RKO (cell line): ENCODE results near the gene NR6A1.

Experiments used
- DNase-seq: peaks from one replicate; pipeline ENCODE4 v3.0.0-alpha.2; 2016; ENCODE audit warnings: low spot score

Gene NR6A1

GRCh38 chr9:124724415-124725067 lies 46.6 kb downstream of the NR6A1 start:
- no peak for DNase-seq

- DNase-seq = no peak
Measured at GRCh38 chr9:124723352-124723751, 47.8 kb downstream of the NR6A1 start.

- no peak for DNase-seq
Measured at GRCh38 chr9:124721109-124721906, 49.8 kb downstream of the NR6A1 start.

- no peak for DNase-seq
Measured at GRCh38 chr9:124720429-124721108, 50.5 kb downstream of the NR6A1 start.

GRCh38 chr9:124718928-124719327 lies 52.2 kb downstream of the NR6A1 start:
- DNase-seq = no peak

GRCh38 chr9:124717597-124717996 lies 53.5 kb downstream of the NR6A1 start:
- DNase-seq = no peak

- peak; percentile 95 for DNase-seq
Measured at GRCh38 chr9:124716808-124717207, 54.3 kb downstream of the NR6A1 start.

GRCh38 chr9:124710766-124711165 lies 60.3 kb downstream of the NR6A1 start:
- no peak for DNase-seq

GRCh38 chr9:124709292-124709690 lies 61.8 kb downstream of the NR6A1 start:
- no peak for DNase-seq

- peak; percentile 12 for DNase-seq
Measured at GRCh38 chr9:124708633-124709291, 62.3 kb downstream of the NR6A1 start.

GRCh38 chr9:124708074-124708473 lies 63.0 kb downstream of the NR6A1 start:
- no peak for DNase-seq

- DNase-seq = no peak
Measured at GRCh38 chr9:124707666-124708065, 63.4 kb downstream of the NR6A1 start.

- no peak for DNase-seq
Measured at GRCh38 chr9:124706685-124707084, 64.4 kb downstream of the NR6A1 start.

- no peak for DNase-seq
Measured at GRCh38 chr9:124699575-124699974, 71.5 kb downstream of the NR6A1 start.

- DNase-seq = no peak
Measured at GRCh38 chr9:124698265-124698664, 72.8 kb downstream of the NR6A1 start.

- no peak for DNase-seq
Measured at GRCh38 chr9:124697326-124698200, 73.5 kb downstream of the NR6A1 start.

- no peak for DNase-seq
Measured at GRCh38 chr9:124696101-124696500, 75.0 kb downstream of the NR6A1 start.

GRCh38 chr9:124695280-124695890 lies 75.7 kb downstream of the NR6A1 start:
- no peak for DNase-seq

GRCh38 chr9:124694414-124695279 lies 76.5 kb downstream of the NR6A1 start:
- DNase-seq = no peak

- DNase-seq = no peak
Measured at GRCh38 chr9:124693403-124693802, 77.7 kb downstream of the NR6A1 start.
